ENCODE data around the gene PARD3. TPM values are rescaled to one million over a fixed set of nuclear protein-coding genes. Genes with fewer than 3 reads are reported as not detected.

Gene PARD3
- total RNA-seq, 6 experiments from 2014 or later = 19.1 to 27.8 (median 22.0) TPM

GRCh38 chr10:34114914-34115313 lies 700.2 kb downstream of the PARD3 start:
- intact Hi-C loops (cut with DNase I) = no loop called here
- Histone ChIP-seq H3K9me3 (no peaks in the 10 kb centered on the region), H3K27me3 (no peaks in the 10 kb centered on the region), H3K27ac (no peak overlapping the region), H3K4me3 (no peak overlapping the region), H3K4me1 (peaks cover 0 to 12% (median 6%) of the 10 kb centered on the region in 4 donors), H3K36me3 (peaks cover 0 to 2% (median 0%) of the 10 kb centered on the region in 4 donors)
- TF ChIP-seq CTCF (IDR thresholded peaks at IDR 0.05) (no peak), POLR2A (IDR thresholded peaks at IDR 0.05) (no peak)
- no peak for ATAC-seq
- WGBS (ENCODE audit: insufficient coverage, low coverage, low lambda C conversion rate, missing lambda C conversion rate) = 92% methylated on average over 10 of the region's 10 CpGs
- DNase-seq = no peak

GRCh38 chr10:34113504-34114225 lies 701.4 kb downstream of the PARD3 start:
- Histone ChIP-seq H3K27ac (no peak overlapping the region), H3K9me3 (no peaks in the 10 kb centered on the region), H3K4me1 (peaks cover 0 to 12% (median 6%) of the 10 kb centered on the region in 4 donors), H3K36me3 (peaks cover 0 to 2% (median 0%) of the 10 kb centered on the region in 4 donors), H3K4me3 (no peak overlapping the region), H3K27me3 (no peaks in the 10 kb centered on the region)
- ATAC-seq (no peak), DNase-seq (no peak)
- intact Hi-C loops (cut with DNase I) = no loop called here
- no peak for TF ChIP-seq CTCF (IDR thresholded peaks at IDR 0.05)
- TF ChIP-seq POLR2A (IDR thresholded peaks at IDR 0.05) = no peak
- WGBS (ENCODE audit: insufficient coverage, low coverage, low lambda C conversion rate, missing lambda C conversion rate) = 75% methylated on average over 6 of the region's 6 CpGs

GRCh38 chr10:34112171-34112782 lies 702.8 kb downstream of the PARD3 start:
- no peak for ATAC-seq

GRCh38 chr10:34111179-34111578 lies 703.9 kb downstream of the PARD3 start:
- no peaks in the 10 kb centered on the region for H3K9me3 ChIP-seq
- H3K27me3 ChIP-seq = no peaks in the 10 kb centered on the region
- H3K27ac ChIP-seq = no peak overlapping the region
- ATAC-seq (no peak), DNase-seq (no peak)
- H3K4me1 ChIP-seq = peaks cover 0 to 4% (median 1%) of the 10 kb centered on the region in 4 donors
- no peak overlapping the region for H3K4me3 ChIP-seq
- TF ChIP-seq POLR2A (IDR thresholded peaks at IDR 0.05) = no peak
- TF ChIP-seq CTCF (IDR thresholded peaks at IDR 0.05) = no peak
- intact Hi-C loops (cut with DNase I) = no loop called here
- peaks cover 0 to 2% (median 0%) of the 10 kb centered on the region in 4 donors for H3K36me3 ChIP-seq
- WGBS (ENCODE audit: insufficient coverage, low coverage, low lambda C conversion rate, missing lambda C conversion rate) = 100% methylated on average over 1 of the region's 10 CpGs

More at GRCh38 chr10:34112171-34112782, 702.8 kb downstream of the PARD3 start:
- intact Hi-C loops (cut with DNase I) = no loop called here
- Histone ChIP-seq H3K36me3 (peaks cover 0 to 2% (median 0%) of the 10 kb centered on the region in 4 donors), H3K27ac (no peak overlapping the region), H3K27me3 (no peaks in the 10 kb centered on the region), H3K9me3 (no peaks in the 10 kb centered on the region), H3K4me1 (peaks cover 0 to 12% (median 6%) of the 10 kb centered on the region in 4 donors), H3K4me3 (no peak overlapping the region)
- no peak for DNase-seq
- WGBS (ENCODE audit: insufficient coverage, low coverage, low lambda C conversion rate, missing lambda C conversion rate) = 59% methylated on average over 6 of the region's 6 CpGs
- TF ChIP-seq CTCF (IDR thresholded peaks at IDR 0.05) (no peak), POLR2A (IDR thresholded peaks at IDR 0.05) (no peak)
